Motor neuron (in vitro differentiated cells): Measurements from ENCODE around the gene CDK5R1. TPM values are rescaled to one million over a fixed set of nuclear protein-coding genes. Genes with fewer than 3 reads are reported as not detected.

ENCODE experiments used
- ATAC-seq, 8 experiments: fragments of 200-7000 bp; cut with Tn5 transposase; replicated peaks in 6 of 8; 2 replicates each; pipeline ENCODE4 v1.8.0; 2021; ENCODE audit warnings: mild to moderate bottlenecking in 8 of 8, moderate library complexity in 8 of 8
- H3K27ac ChIP-seq, 2 donors: fragments of 250-450 bp; sonication (Bioruptor Pico); 2 replicates each; pipeline ENCODE4 v1.9.0; 2021; ENCODE audit warnings: antibody characterized with exemption in 2 of 2, mild to moderate bottlenecking in 2 of 2, moderate library complexity in 1 of 2
- H3K4me1 ChIP-seq, 2 donors: fragments of 250-450 bp; sonication (Bioruptor Pico); replicated peaks in 1 of 2; 2 replicates each; pipeline ENCODE4 v1.6.1; 2021; ENCODE audit warnings: antibody characterized with exemption in 2 of 2, mild to moderate bottlenecking in 2 of 2, moderate library complexity in 1 of 2
- H3K4me3 ChIP-seq, 5 donors: fragments of 250-450 bp; sonication (Bioruptor Pico); 2 replicates each; pipeline ENCODE4 v1.9.0; 2021; ENCODE audit warnings: antibody characterized with exemption in 5 of 5, mild to moderate bottlenecking in 5 of 5, moderate library complexity in 4 of 5
- WGBS, 10 experiments: fragments of 450-650 bp; shearing (Covaris generic); methylation state at CpG; one replicate each; pipeline ENCODE4 v1.0.0; 2022; 5-methylcytosine and 5-hydroxymethylcytosine counted together
- in situ Hi-C, 9 experiments: fragments of 400-800 bp; cut with MboI; loops; one replicate each; pipeline ENCODE4 v1.15.0; 2021; ENCODE audit warnings: low sequenced_read_pairs in 9 of 9, low pct_unique_long_range_greater_than_20kb in 2 of 9; ENCODE audit not compliant: unreplicated experiment in 9 of 9
- total RNA-seq, 8 experiments: library from RNA; unstranded; fragments of 300-600 nt; gene quantifications; 2 replicates each; pipeline versions ENCODE4 v1.2.3 to v1.2.4, GENCODE V29; 2022

The CDK5R1 gene
- total RNA-seq, 8 experiments from 2014 or later = 1.3 to 64.0 (median 41.4) TPM

DNA sequence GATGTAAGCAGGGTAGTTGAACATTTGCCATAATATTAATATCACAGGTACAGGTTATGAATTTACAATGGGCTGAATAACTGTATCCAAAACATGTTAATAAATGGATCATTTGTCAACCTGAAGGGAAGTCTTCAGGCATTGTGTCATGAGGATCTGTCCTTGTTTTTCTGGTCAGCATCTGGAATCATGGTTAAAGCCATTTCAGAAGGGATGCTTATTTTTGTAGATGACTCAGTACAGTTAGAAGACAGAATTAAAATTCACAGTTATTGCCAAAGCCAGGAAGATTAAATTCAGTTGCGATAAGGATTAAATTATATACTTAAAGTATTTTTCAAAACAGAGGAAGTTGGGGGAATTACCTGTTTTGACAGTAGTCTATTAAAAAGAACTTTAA lies 34.5 kb upstream of the CDK5R1 start:
- Histone ChIP-seq H3K27ac (no peak overlapping the region), H3K4me1 (no peaks in the 10 kb centered on the region), H3K4me3 (no peak overlapping the region)
- in situ Hi-C loops = loop anchor here in 5 of 9 experiments (10.0 to 25.0 kb wide), 3 partner anchors 110 to 313 kb away; no protein-coding TSS in a partner anchor
- no peak for ATAC-seq
- 91 to 100% (median 100%) methylated on average over 1 of the region's 1 CpG for WGBS, 10 experiments

DNA sequence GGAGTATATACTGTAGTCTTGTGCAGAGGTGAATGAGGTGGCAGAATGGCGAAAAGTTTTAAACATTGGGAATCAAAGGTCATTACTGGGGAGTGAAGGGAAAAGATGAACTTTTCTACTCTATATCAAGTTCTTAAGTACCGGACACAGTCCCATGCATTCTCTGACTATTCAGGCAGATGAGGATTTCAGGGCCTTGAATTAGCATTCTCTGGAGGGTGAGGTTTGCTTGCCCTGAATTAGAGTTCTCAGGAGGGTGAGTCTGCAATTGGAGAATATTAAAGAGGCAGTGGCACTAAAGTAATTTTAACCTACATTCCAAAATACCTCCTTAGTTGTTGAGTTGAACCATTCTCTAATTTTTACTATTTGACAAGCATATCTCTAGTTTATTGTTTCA lies 33.4 kb upstream of the CDK5R1 start:
- Histone ChIP-seq H3K27ac (no peak overlapping the region), H3K4me3 (no peak overlapping the region), H3K4me1 (no peaks in the 10 kb centered on the region)
- ATAC-seq = peak in 2 of 8 experiments; percentile 81 to 85
- WGBS, 10 experiments = 80 to 100% (median 100%) methylated on average over 1 to 2 of the region's 2 CpGs; no CpG with 5 or more reads in 1 of the 10 experiments
- in situ Hi-C loops = loop anchor here in 5 of 9 experiments (10.0 to 25.0 kb wide), 3 partner anchors 109 to 311 kb away; no protein-coding TSS in a partner anchor

DNA sequence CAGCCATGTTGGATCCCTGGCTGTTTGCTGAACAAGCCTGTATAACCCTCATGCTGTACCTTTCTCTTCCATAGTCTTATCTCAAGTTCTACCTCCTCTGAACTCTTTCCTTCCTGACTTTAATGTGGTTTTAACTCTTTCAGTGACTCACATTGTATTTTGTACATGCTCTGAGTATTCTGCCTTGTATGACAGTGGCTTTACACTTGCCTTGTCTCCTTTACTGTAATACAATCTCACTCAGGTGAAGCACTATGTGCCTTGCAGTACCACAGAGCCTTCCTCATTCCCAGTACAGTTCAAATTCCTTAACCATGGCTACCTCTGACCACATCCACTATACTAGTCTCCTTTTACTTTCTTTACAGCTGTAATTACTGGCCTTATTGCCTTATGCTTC lies 28.4 kb upstream of the CDK5R1 start:
- Histone ChIP-seq H3K4me3 (no peak overlapping the region), H3K4me1 (no peaks in the 10 kb centered on the region), H3K27ac (no peak overlapping the region)
- in situ Hi-C loops = loop anchor here in 5 of 9 experiments (10.0 to 25.0 kb wide), 3 partner anchors 104 to 306 kb away; no protein-coding TSS in a partner anchor
- no peak for ATAC-seq

DNA sequence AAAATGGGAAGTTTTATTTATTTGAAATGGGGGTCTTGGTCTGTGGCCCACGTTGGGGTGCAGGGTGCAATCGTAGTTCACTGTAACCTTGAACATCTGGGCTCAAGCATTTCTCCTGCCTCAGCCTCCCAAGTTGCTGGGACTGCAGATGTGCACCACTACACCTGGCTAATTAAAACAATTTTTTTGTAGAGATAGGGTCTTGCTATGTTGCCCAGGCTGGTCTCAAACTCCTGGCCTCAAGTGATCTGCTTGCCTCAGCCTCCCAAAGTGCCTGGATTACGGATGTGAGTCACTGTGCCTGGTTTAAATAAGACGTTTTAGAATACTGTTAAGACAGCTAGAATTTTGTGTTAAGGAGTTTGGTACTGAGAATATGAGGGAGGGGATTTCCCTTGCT lies 26.7 kb upstream of the CDK5R1 start:
- in situ Hi-C loops = loop anchor here in 4 of 9 experiments (25.0 kb wide), 2 partner anchors 102 to 302 kb away; no protein-coding TSS in a partner anchor
- no peaks in the 10 kb centered on the region for H3K4me1 ChIP-seq
- WGBS, 10 experiments = 80 to 100% (median 90%) methylated on average over 1 to 4 of the region's 4 CpGs; no CpG with 5 or more reads in 3 of the 10 experiments
- H3K27ac ChIP-seq = no peak overlapping the region
- H3K4me3 ChIP-seq = no peak overlapping the region
- ATAC-seq = no peak

DNA sequence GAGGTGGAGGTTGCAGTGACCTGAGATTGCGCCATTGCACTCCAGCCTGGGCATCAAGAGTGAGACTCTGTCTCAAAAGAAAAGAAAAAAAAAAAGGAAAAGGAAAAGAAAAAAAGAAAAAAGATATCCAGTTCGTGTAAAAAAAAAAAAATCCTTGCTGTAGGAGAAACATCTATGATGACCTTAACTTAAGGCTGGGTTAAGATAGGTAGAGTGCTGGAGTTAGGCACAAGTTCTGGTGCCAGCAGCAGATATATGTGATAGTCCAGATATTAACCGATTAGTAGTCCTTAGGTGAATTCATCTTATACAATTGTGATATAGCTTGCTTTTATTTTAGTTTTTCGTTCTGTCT lies 25.3 kb upstream of the CDK5R1 start:
- ATAC-seq = peak in 2 of 8 experiments; percentile 8 to 19
- no peak overlapping the region for H3K4me3 ChIP-seq
- no peaks in the 10 kb centered on the region for H3K4me1 ChIP-seq
- in situ Hi-C loops = loop anchor here in 4 of 9 experiments (25.0 kb wide), 2 partner anchors 101 to 301 kb away; no protein-coding TSS in a partner anchor
- 61 to 100% (median 82%) methylated on average over 1 to 4 of the region's 4 CpGs for WGBS, 10 experiments
- no peak overlapping the region for H3K27ac ChIP-seq

DNA sequence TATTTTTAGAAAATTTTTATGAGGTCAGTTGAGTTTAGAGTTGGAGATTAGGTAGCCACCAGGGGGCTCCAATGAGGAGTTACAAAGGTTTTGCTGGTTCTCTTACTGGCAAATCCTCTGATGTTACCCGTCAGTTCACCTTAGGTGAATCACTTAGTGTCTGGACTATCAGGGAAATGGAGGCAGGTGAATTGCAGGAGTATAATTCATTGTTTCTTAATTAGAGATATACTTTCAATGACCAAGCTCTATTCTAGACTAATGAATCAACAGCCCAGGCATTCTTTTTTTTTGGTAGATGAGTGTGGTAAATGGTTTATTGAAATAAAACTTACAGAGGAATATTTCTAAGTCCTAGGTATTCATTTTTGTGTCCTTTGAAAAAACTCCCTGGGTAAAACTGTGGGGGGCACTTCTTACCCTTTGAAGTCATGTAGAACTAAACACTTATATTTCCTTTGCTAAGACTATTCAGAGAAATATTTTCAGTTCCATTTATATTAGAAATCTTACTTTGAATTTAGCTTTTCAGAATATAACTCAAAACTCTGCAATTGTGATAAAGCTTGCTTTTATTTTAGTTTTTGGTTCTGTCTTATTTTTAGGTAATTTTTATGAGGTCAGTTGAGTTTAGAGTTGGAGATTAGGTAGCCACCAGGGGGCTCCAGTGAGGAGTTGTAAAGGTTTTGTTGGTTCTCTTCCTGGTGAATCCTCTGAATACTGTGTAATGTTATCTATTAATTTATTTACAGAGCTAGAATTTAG lies 24.8 kb upstream of the CDK5R1 start:
- in situ Hi-C loops = loop anchor here in 4 of 9 experiments (25.0 kb wide), 2 partner anchors 100 to 300 kb away; no protein-coding TSS in a partner anchor
- Histone ChIP-seq H3K27ac (no peak overlapping the region), H3K4me1 (no peaks in the 10 kb centered on the region), H3K4me3 (no peak overlapping the region)
- 50 to 91% (median 76%) methylated on average over 1 of the region's 1 CpG; no CpG with 5 or more reads in 6 of the 10 experiments for WGBS, 10 experiments
- peak in 4 of 8 experiments; percentile 49 to 64 (median 62) for ATAC-seq

DNA sequence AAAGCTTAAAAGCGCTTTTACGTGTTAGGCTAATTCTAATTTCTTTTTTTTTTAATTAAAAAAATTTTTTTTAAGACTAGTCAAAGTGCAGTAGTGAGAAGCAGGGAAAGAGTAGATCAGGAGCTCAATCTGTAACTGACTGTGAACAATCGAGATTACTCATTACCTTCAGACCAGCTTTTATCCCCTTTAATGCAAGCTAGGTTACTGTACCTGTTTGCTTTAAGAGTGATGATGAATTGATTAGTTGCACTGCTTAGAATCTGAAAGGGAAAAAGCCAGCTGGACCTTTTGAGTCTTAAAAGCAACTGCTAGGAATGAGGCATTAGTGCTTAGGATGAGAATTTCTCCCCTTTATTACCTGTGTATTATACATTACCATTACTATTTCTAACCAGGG lies 23.5 kb upstream of the CDK5R1 start:
- no peak for ATAC-seq
- in situ Hi-C loops = loop anchor here in 4 of 9 experiments (25.0 kb wide), 2 partner anchors 99 to 299 kb away; no protein-coding TSS in a partner anchor
- no peaks in the 10 kb centered on the region for H3K4me1 ChIP-seq
- no peak overlapping the region for H3K27ac ChIP-seq
- no peak overlapping the region for H3K4me3 ChIP-seq
- 89 to 100% (median 100%) methylated on average over 1 to 3 of the region's 3 CpGs for WGBS, 10 experiments

DNA sequence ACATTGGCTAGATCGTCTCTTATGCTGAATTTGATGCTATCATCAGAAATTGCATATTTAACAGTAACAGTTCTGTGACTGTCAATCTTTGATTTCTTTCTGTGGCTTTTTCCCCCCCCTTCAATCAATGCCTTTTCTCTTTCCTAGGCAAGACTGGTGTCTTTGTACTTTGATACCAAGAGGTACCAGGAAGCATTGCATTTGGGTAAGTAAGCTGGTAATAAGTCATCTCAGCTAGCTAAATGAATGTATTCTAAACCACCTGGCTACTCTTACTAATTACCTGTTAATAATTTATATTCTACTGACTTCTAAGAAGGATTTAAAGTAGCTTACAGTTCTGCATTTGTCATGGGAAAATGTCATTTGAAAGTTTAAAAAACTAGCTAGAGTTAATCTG lies 22.4 kb upstream of the CDK5R1 start:
- in situ Hi-C loops = loop anchor here in 4 of 9 experiments (25.0 kb wide), 2 partner anchors 98 to 298 kb away; no protein-coding TSS in a partner anchor
- Histone ChIP-seq H3K27ac (no peak overlapping the region), H3K4me3 (no peak overlapping the region), H3K4me1 (no peaks in the 10 kb centered on the region)
- WGBS, 10 experiments = 0 to 100% (median 100%) methylated on average over 1 of the region's 1 CpG; no CpG with 5 or more reads in 2 of the 10 experiments
- no peak for ATAC-seq

DNA sequence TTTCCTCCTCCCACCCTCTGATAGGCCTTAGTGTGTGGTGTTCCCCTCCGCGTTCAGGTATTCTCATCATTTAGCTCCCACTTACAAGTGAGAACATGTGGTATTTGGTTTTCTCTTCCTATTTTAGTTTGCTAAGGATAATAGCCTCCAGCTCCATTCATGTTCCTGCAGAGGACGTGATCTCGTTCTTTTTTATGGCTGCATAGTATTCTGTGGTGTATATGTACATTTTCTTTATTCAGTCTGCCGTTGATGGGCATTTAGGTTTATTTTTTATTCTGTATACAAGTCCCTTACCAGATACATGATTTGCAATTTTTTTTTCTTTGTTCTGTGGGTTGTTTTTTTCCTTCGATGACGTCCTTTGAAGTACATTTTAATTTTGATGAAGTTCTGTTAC lies 18.8 kb upstream of the CDK5R1 start:
- in situ Hi-C loops = loop anchor here in 4 of 9 experiments (25.0 kb wide), 2 partner anchors 94 to 294 kb away; no protein-coding TSS in a partner anchor
- 84 to 100% (median 95%) methylated on average over 1 to 7 of the region's 7 CpGs for WGBS, 10 experiments
- Histone ChIP-seq H3K4me1 (no peaks in the 10 kb centered on the region), H3K4me3 (no peak overlapping the region), H3K27ac (no peak overlapping the region)
- no peak for ATAC-seq

DNA sequence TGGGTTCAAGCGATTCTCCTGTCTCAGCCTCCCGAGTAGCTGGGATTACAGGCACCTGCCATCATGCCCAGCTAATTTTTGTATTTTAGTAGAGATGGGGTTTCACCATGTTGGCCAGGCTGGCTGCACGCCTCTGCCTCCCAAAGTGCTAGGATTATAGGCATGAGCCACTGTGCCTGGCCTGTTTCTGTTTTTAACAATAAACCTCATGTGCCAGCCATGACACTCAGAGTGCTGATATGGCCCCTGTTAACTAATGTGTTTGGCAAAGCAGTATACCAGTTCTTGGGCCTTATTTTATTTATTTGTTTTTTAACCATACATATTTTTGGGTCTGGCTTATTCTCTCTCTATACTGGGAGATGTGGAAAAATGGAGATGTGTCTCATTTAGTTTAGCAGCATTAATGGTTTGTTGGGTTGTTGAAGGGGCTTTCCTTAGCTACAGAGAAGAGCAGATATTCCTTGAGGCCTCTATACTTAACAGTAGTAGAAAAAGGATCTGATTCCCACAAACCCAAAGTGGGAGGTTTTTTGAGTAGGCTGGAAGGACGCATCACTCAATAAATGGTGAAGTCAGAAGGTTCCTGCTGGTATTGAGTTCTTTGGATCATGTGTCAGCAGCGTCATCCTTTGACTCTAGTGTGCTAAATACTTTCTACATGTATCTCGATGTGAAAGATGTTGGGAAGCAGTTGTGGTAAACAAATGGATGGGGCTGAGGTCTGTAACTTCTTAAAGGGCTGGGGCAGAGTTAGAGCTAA lies 16.2 kb upstream of the CDK5R1 start:
- H3K4me3 ChIP-seq = no peak overlapping the region
- no peak overlapping the region for H3K27ac ChIP-seq
- no peak for ATAC-seq
- in situ Hi-C loops = loop anchor here in 6 of 9 experiments (10.0 to 25.0 kb wide), 3 partner anchors 92 to 292 kb away; no protein-coding TSS in a partner anchor
- 60 to 100% (median 90%) methylated on average over 1 to 3 of the region's 6 CpGs; no CpG with 5 or more reads in 1 of the 10 experiments for WGBS, 10 experiments
- H3K4me1 ChIP-seq = no peaks in the 10 kb centered on the region

DNA sequence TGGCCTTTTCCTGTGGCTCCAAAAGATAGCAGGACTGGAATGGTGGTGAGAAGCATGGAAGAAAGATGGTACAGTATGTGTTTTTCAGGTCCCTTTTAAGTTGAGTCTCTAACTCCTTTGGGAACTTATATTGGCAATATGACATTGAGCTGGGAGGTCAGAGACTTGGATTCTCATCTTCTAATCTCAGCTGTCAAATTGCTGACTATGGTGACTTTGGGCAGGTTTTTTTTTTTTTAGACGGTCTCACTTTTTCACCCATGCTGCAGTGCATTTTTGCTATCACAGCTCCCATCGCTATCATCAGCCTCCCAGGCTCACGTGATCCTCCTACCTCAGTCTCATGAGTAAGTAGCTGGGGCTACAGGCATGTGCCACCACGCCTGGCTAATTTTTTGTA lies 15.1 kb upstream of the CDK5R1 start:
- in situ Hi-C loops = loop anchor here in 6 of 9 experiments (10.0 to 25.0 kb wide), 3 partner anchors 91 to 291 kb away; no protein-coding TSS in a partner anchor
- Histone ChIP-seq H3K27ac (no peak overlapping the region), H3K4me3 (no peak overlapping the region), H3K4me1 (no peaks in the 10 kb centered on the region)
- 91 to 100% (median 98%) methylated on average over 1 to 3 of the region's 4 CpGs; no CpG with 5 or more reads in 6 of the 10 experiments for WGBS, 10 experiments
- ATAC-seq = no peak

DNA sequence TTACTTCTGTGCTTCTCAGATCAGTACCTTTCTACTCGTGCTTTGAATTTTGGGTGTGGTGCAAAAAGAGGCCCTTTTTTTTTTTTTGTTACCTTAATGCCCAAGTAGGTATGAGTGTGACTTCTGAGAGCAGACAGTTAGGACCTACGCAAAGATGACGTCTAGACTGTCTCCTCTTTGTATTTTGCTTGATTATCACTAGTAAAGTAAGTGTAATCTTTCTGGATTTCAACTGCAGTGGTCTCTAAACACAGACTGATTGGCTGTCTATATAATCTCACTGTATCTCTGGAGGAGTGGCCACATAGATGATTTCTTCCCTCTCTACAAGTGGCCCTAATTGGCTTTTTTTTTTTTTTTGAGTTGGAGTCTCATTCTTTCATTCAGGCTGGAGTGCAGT lies 11.5 kb upstream of the CDK5R1 start:
- Histone ChIP-seq H3K4me3 (no peak overlapping the region), H3K27ac (no peak overlapping the region), H3K4me1 (no peaks in the 10 kb centered on the region)
- WGBS, 10 experiments = 100% methylated on average over 1 to 3 of the region's 3 CpGs; no CpG with 5 or more reads in 4 of the 10 experiments
- no peak for ATAC-seq
- in situ Hi-C loops = loop anchor here in 5 of 9 experiments (10.0 to 25.0 kb wide), 3 partner anchors 137 to 287 kb away; no protein-coding TSS in a partner anchor
